Fibroblast of skin of abdomen (primary cell): Measurements from ENCODE around the gene PAX4.
A peak's percentile ranks its signal among the peaks of the same experiment; 100 is the strongest.
"Not testable (repeated sequence)": the region's sequence is repeated elsewhere in the genome, so short reads cannot be mapped to it uniquely, and the experiment has no call there.

Experiments used
- DNase-seq: peaks from one replicate; pipeline ENCODE4 v3.0.0-alpha.2; 2013

PAX4 gene

DNA sequence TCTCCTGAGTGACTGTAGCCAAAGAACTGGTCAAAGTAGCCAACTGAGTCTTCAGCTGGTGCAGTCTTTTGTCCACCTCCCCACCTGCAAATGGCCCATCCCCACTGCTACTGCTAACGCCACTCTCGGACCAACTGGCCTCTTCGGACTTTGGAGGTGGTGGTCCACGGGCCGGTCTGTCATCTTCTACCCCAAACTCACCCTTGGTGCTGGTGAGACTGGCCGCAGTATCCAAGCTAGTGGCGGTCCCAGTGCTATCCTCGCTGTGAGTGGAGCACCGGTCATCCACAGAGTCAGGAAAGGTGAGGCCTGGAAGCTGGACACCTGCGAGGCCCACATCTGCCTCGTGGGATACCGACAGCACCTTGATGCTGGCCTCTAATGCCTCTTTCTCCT, 33.3 kb downstream of the PAX4 start:
- no peak for DNase-seq

DNA sequence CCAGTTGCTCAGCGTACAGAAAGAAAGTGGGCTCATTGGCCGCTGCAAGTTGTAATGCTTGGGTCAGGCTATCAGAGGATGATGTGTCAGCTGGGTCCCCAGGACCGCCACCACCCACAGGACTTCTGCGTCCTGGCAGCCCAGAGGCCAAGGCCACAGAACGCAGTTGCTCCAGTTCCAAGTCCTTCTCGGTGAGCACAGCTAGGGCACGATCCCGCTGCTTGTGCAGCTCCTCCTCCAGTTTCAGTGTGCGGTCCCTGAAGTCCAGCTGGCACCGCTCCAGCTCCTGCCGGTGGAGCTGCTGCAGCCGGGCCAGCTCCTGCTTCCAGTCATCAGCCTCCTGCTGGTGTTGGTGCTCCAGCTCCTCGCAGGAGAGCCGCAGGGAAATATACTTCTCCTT, 35.6 kb downstream of the PAX4 start:
- no peak for DNase-seq

DNA sequence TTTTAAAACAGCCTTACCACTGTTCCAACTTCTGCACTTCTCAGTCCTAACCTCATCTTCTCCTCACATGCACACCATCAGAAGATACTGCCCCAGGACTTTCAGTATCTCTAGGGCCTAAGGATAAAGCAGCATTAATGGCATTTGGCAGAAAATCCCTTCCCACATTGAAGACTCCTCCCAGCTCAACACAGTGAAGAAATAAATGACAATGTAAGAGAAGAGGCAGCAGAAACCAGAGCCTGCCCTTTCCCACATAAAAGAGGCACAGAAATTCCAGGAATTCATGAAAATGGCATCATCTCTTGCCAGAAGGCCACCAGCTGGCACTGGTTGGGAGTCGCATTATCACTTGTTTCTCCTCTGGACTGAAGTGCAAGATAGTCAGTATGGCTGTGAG, 36.2 kb downstream of the PAX4 start:
- DNase-seq: no peak

DNA sequence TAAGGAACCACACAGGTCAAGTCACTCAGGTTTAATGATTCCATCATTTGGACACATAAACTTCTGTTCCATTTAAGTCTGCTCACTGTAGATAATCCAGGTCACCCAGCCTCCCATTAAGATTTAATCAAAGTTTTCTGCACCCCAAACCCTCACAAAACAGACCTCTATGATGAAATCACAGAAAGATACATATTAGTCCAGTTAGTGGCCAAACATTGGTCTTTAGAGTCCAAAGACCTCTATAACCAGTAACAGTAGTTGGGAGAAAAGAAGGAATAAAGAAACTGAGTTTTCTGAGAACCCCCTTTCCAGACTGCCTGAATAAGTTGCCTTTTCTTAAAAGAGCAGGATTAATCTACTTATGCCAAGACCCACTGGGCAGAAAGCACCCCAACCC, 37.3 kb downstream of the PAX4 start:
- DNase-seq: no peak

DNA sequence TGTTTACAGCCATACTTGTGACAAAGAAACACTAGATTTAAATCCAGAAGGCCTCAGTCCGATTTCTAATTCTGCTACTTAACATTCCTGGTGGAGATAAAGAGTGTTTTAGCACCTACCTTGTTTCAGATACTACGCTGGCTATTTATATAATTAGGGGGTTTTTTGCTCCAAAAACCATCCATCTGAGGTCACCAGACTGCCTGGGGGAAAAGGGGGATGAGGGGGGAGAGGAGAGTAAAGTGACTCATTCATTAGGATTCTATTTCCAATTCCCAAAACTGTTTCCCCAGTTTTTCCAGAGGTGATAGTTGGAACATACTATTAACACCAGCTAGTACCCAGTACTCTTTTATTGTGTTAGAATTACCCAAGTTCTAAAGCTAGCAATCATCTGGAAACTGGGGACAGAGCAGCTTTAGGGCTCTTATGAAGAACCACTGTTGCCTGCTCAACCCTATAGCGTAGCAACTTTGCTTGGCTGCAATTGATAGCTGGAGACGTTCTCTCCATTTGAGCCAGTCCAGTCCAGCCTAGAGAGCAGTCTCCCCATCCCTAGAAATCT, 39.1 kb downstream of the PAX4 start:
- peak; percentile 20 for DNase-seq

DNA sequence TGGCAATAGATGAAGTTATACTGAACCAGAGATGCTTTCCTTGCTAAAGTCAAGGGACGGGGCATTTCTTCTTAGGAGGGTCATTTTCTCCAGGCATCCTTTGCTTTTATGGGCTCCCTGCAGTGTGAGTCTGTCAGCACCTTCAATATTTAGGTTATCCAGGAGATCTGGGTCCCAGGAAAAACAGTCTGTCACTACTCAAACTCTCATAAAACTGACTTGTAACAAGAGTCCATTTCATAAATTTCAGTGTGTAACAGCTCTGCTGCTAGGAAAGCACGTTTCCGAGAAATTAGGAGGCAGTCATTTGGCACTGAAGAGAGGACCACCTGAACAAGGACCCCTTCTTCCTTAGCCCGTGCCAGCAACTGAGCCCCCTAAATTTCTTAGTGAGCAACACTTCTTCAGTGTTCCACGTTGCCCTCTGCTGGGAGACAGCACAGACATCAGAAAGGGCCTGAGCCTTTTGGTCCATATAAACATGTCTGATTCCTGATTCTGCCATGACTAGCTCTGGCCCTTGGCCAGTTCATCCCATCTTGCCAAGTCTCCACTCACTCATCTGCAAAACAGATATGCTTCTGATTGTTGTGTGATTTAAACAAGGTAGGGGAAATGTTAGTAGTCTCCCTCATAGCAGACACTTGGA, 39.8 kb downstream of the PAX4 start:
- DNase-seq: peak; percentile 57

DNA sequence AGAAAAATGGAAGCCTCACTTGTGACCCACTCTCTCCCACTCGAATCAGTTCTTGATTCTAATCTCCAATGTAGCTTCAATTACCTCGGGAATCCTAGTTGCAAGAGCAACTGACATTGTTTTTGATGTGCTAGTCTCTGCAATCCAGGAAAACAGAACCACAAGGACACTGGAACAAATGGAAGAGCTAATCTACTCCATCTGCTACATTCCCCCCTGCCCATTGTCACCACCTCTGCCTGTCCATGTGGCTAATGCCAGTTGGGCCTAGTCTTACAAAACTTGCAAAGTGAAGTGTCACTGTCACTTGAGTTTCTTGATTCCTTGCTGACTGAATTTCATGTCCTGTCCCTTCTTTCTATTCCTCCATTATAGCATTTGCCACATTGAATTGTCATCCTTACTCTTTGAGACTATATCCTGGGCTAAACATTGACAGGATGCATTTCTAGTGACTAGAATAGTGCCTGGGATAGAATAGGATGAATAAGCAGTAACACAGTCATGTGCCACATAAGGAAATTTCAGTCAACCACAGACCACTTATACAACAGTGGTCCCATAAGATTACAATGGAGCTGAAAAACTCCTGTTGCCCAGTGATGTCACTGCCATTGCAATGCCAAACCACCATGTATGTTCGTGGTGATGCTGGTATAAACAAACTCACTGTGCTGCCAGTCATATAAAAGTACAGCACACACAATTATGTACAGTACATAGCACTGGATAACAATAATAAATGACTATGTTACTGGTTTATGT, 46.0 kb downstream of the PAX4 start:
- no peak for DNase-seq

DNA sequence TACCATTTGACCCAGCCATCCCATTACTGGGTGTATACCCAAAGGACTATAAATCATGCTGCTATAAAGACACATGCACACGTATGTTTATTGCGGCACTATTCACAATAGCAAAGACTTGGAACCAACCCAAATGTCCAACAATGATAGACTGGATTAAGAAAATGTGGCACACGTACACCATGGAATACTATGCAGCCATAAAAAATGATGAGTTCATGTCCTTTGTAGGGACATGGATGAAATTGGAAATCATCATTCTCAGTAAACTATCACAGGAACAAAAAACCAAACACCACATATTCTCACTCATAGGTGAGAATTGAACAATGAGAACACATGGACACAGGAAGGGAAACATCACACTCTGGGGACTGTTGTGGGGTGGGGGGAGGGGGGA, 49.9 kb downstream of the PAX4 start:
- not testable (repeated sequence) for DNase-seq

DNA sequence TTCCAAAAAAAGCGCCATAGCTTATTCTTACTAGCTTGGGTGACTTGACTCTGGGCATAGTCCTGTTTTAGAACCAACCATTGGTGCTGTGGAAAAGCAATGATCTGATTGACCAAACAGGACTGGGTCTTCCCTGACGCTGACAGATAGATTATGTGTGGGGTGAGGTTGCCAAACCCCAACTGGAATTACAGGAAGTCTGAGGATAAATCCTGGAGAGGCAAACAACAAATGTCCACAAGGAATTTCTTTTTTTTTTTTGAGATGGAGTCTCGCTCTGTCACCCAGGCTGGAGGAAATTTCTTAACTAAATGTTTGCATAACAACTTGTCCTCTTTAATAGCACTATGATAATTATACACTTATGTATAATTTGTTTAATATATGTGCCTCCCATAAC, 51.7 kb downstream of the PAX4 start:
- DNase-seq: no peak
